Liver (tissue), 3 donors: Measurements from ENCODE around the gene MEFV.

Experiments
- ATF3 ChIP-seq: IDR thresholded peaks from 2 replicates; pipeline ENCODE4 v1.6.1; 2016; ENCODE audit warnings: antibody characterized with exemption
- CTCF ChIP-seq: fragments of 150-350 bp; IDR thresholded peaks from 2 replicates; pipeline ENCODE4 v1.5.1; 2017; ENCODE audit warnings: improper control_type of control experiment, low read depth, low read length; ENCODE audit not compliant: missing input control
- EGR1 ChIP-seq, 2 donors: IDR thresholded peaks; 2 replicates each; pipeline ENCODE4 v1.6.1; 2016 to 2018; ENCODE audit warnings: antibody characterized with exemption in 2 of 2, low read depth in 2 of 2
- FOXA1 ChIP-seq: IDR thresholded peaks from 2 replicates; pipeline ENCODE4 v1.6.1; 2016; ENCODE audit warnings: antibody characterized with exemption
- FOXA2 ChIP-seq: IDR thresholded peaks from 2 replicates; pipeline ENCODE4 v1.6.1; 2016; ENCODE audit warnings: antibody characterized with exemption
- GABPA ChIP-seq, 2 donors: IDR thresholded peaks in 1 of 2; conservative IDR thresholded peaks in 1 of 2; 2 replicates each; pipeline ENCODE4 v1.6.1; 2016; ENCODE audit warnings: antibody characterized with exemption in 2 of 2, mild to moderate bottlenecking in 1 of 2, moderate library complexity in 1 of 2
- HNF4G ChIP-seq: IDR thresholded peaks from 2 replicates; pipeline ENCODE4 v1.6.1; 2016; ENCODE audit warnings: antibody characterized with exemption
- JUND ChIP-seq, 2 donors: IDR thresholded peaks; 2 replicates each; pipeline ENCODE4 v1.6.1; 2016; ENCODE audit warnings: antibody characterized with exemption in 2 of 2
- MAX ChIP-seq: IDR thresholded peaks from 2 replicates; pipeline ENCODE4 v1.6.1; 2016; ENCODE audit warnings: antibody characterized with exemption
- NR2F2 ChIP-seq: IDR thresholded peaks from 2 replicates; pipeline ENCODE4 v1.6.1; 2016; ENCODE audit warnings: antibody characterized with exemption
- RAD21 ChIP-seq, 2 donors: IDR thresholded peaks; 2 replicates each; pipeline ENCODE4 v1.6.1; 2016; ENCODE audit warnings: antibody characterized with exemption in 2 of 2, mild to moderate bottlenecking in 2 of 2
- REST ChIP-seq: IDR thresholded peaks from 2 replicates; pipeline ENCODE4 v1.6.1; 2016; ENCODE audit warnings: antibody characterized with exemption, mild to moderate bottlenecking
- SP1 ChIP-seq: IDR thresholded peaks from 2 replicates; pipeline ENCODE4 v1.6.1; 2018; ENCODE audit warnings: antibody characterized with exemption, mild to moderate bottlenecking
- TAF1 ChIP-seq: conservative IDR thresholded peaks from 2 replicates; pipeline ENCODE4 v1.6.1; 2016; ENCODE audit warnings: antibody characterized with exemption, mild to moderate bottlenecking
- donor health status: healthy.
- donor health status: healthy.

GRCh38 chr16:3242709-3243108 is 13.7 kb downstream of the MEFV start:
- no peak for TF ChIP-seq CTCF
- no peak for TF ChIP-seq JUND (IDR thresholded peaks at IDR 0.05)
- no peak for TF ChIP-seq TAF1
- TF ChIP-seq FOXA1 = no peak
- TF ChIP-seq REST = no peak
- no peak for TF ChIP-seq SP1
- no peak for TF ChIP-seq GABPA (IDR thresholded peaks at IDR 0.05 in 1 of 2, conservative IDR thresholded peaks at IDR 0.05 in 1 of 2)
- TF ChIP-seq MAX = no peak
- TF ChIP-seq RAD21 (IDR thresholded peaks at IDR 0.05) = no peak
- TF ChIP-seq EGR1 (IDR thresholded peaks at IDR 0.05; ENCODE audit: low read depth in 2 of 2) = no peak
- TF ChIP-seq FOXA2 = no peak
- no peak for TF ChIP-seq HNF4G
- no peak for TF ChIP-seq ATF3
- TF ChIP-seq NR2F2 = no peak
